HEK293T (cell line): Measurements from ENCODE around the gene MACROD1.

Experiments
- CTCF ChIA-PET: fragments of 350-600 bp; formaldehyde crosslinking; extraction: SDS; loops from one replicate; lab custom pipeline; 2021; ENCODE audit warnings: antibody characterized with exemption, inconsistent platforms; lab: Yijun Ruan, JAX
- POLR2A ChIA-PET: fragments of 350-600 bp; formaldehyde crosslinking; extraction: SDS; loops from one replicate; lab custom pipeline; 2020; ENCODE audit warnings: antibody characterized with exemption, inconsistent platforms; lab: Yijun Ruan, JAX
- DNase-seq: peaks from one replicate; pipeline ENCODE4 v3.0.0; 2012; ENCODE audit warnings: mixed read lengths; ENCODE audit errors: extremely low spot score
- ARNT ChIP-seq: fragments of 450-650 bp; IDR thresholded peaks from 2 replicates; pipeline ENCODE4 v1.6.1; 2017; ENCODE audit warnings: mild to moderate bottlenecking
- BHLHE40 ChIP-seq: fragments of 450-650 bp; IDR thresholded peaks from 2 replicates; pipeline ENCODE4 v1.6.1; 2016; ENCODE audit warnings: mild to moderate bottlenecking, moderate library complexity, borderline replicate concordance
- CTBP1 ChIP-seq: fragments of 450-650 bp; IDR thresholded peaks from 2 replicates; pipeline ENCODE4 v1.6.1; 2016; ENCODE audit warnings: borderline replicate concordance
- ELF4 ChIP-seq: fragments of 450-650 bp; IDR thresholded peaks from 2 replicates; pipeline ENCODE4 v1.6.1; 2017; ENCODE audit warnings: antibody characterized with exemption
- FOXA1 ChIP-seq: fragments of 450-650 bp; IDR thresholded peaks from 2 replicates; pipeline ENCODE4 v1.6.1; 2016; ENCODE audit warnings: mild to moderate bottlenecking
- FOXK2 ChIP-seq: fragments of 450-650 bp; IDR thresholded peaks from 2 replicates; pipeline ENCODE4 v1.6.1; 2016; ENCODE audit warnings: mild to moderate bottlenecking
- FOXM1 ChIP-seq: fragments of 450-650 bp; IDR thresholded peaks from 2 replicates; pipeline ENCODE4 v1.6.1; 2017; ENCODE audit warnings: mild to moderate bottlenecking, borderline replicate concordance
- HDGF ChIP-seq: fragments of 450-650 bp; IDR thresholded peaks from 2 replicates; pipeline ENCODE4 v1.6.1; 2017; ENCODE audit warnings: antibody characterized with exemption, borderline replicate concordance
- L3MBTL2 ChIP-seq: fragments of 450-650 bp; conservative IDR thresholded peaks from 2 replicates; pipeline ENCODE4 v1.6.1; 2016; ENCODE audit warnings: mild to moderate bottlenecking
- LEF1 ChIP-seq: fragments of 450-650 bp; IDR thresholded peaks from 2 replicates; pipeline ENCODE4 v1.6.1; 2017; ENCODE audit warnings: mild to moderate bottlenecking, borderline replicate concordance
- NFRKB ChIP-seq: fragments of 450-650 bp; IDR thresholded peaks from 2 replicates; pipeline ENCODE4 v1.6.1; 2016; ENCODE audit warnings: mild to moderate bottlenecking, moderate library complexity
- SP1 ChIP-seq: fragments of 450-650 bp; IDR thresholded peaks from 2 replicates; pipeline ENCODE4 v1.6.1; 2017
- SUZ12 ChIP-seq: fragments of 450-650 bp; IDR thresholded peaks from 2 replicates; pipeline ENCODE4 v1.6.1; 2016; ENCODE audit warnings: mild to moderate bottlenecking
- TARDBP ChIP-seq: fragments of 450-650 bp; IDR thresholded peaks from 2 replicates; pipeline ENCODE4 v1.6.1; 2016
- ZNF384 ChIP-seq: fragments of 450-650 bp; IDR thresholded peaks from 2 replicates; pipeline ENCODE4 v1.6.1; 2016
- TF ChIP-seq, protein P1 (sequence below): fragments of 450-650 bp; IDR thresholded peaks from 2 replicates; pipeline ENCODE4 v1.6.1; 2016

The MACROD1 gene

DNA sequence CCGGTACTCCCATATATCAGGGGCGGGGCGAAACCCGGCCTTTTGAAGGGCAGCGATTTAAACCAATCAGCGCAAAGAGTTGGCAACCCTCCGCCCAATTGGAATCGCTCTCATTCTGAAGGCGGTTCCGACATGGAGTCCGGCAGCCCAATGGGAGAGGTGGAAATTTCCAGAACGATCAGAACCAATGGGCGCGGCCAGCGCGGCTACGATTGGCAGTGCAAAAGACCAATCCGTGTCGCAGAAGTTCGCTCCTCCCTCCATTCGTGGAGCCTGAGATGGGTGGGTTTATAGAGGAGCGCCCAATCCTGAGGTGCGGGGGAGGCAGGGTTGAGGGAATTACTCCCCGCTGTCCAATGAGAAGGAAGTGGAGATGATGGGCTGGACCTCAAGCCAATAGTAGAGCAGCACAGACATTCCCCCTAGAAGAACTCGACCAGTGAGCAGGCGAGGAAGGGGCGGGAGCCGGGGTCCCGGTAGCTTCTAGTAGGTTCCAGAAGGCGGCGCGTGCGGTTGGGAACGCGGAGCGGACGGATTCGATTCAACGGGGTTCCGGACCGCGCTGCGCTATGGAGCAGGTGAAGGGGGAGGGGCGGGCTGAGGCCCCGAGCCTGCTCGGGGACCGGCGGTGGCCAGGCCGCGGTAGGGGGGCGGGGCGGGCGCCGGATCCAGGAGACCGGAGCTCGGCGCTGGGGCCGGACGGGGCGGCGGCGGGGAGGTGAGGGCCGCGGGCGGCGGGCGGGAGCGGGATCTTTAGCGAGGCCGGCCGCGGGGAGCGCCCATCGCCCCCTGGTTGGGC lies 20.0 kb upstream of the MACROD1 start, which contains the start of gene STIP1:
Gene STIP1, plus strand, starts transcription at position 479 of the 799 bp plus-strand sequence. Its CDS starts 91 bp downstream, at position 570.
- ChIA-PET CTCF (interaction anchor here (2.2 kb wide), 1 partner anchor 19 kb away, joined by 18 read pairs; no protein-coding TSS in a partner anchor), POLR2A (interaction anchor here (0.7 to 2.5 kb wide), 28 partner anchors 10 to 320 kb away, joined by 3 to 27 read pairs (median 6); partner anchors contain the start of genes COX8A, FERMT3, MACROD1 and NUDT22)
- TF ChIP-seq SP1: no peak
- peak; percentile 73 for TF ChIP-seq L3MBTL2
- peak; percentile 90 for TF ChIP-seq ARNT
- no peak for TF ChIP-seq NFRKB
- TF ChIP-seq FOXK2: no peak
- TF ChIP-seq, protein P1, sequence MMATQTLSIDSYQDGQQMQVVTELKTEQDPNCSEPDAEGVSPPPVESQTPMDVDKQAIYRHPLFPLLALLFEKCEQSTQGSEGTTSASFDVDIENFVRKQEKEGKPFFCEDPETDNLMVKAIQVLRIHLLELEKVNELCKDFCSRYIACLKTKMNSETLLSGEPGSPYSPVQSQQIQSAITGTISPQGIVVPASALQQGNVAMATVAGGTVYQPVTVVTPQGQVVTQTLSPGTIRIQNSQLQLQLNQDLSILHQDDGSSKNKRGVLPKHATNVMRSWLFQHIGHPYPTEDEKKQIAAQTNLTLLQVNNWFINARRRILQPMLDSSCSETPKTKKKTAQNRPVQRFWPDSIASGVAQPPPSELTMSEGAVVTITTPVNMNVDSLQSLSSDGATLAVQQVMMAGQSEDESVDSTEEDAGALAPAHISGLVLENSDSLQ: peak; percentile 100
- DNase-seq: peak; percentile 94

DNA sequence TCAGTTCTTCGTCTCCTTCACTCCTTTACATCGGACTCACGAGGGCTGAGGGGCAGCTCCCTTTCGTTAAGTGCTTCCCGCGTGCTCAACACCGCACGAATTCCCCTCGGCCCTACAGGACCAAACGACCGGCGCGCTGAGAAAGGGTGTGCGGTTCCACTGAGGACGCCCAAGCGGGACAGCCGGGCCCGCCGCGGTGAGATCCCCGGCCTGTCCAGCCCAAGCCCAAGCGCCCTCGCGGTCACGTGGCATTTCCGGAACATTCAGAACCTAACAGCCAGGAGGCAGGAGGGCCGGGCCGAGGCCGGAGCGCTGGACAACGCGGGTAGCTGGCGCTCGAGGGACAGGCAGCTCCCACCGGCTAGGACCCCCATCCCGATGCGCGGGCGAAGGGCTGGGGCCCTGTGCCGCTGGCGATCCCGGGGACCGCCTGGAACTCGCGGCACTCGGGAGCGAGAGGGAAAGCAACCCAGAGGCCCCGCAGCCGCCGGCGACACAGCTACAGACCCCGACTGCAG lies 19.3 kb upstream of the MACROD1 start:
- TF ChIP-seq FOXK2: no peak
- no peak for TF ChIP-seq NFRKB
- no peak for TF ChIP-seq SUZ12
- TF ChIP-seq FOXA1: no peak
- peak; percentile 49; the same call in 1 of the 2 replicates for TF ChIP-seq LEF1
- TF ChIP-seq L3MBTL2: peak; percentile 97
- TF ChIP-seq, protein P1: no peak
- TF ChIP-seq ZNF384: no peak
- TF ChIP-seq CTBP1: no peak
- TF ChIP-seq TARDBP: no peak
- TF ChIP-seq ELF4: peak; percentile 74
- no peak for TF ChIP-seq ARNT
- no peak for TF ChIP-seq HDGF
- TF ChIP-seq FOXM1: no peak
- TF ChIP-seq SP1: no peak
- no peak for TF ChIP-seq BHLHE40
- ChIA-PET CTCF (interaction anchor here (2.2 kb wide), 1 partner anchor 20 kb away, joined by 18 read pairs; no protein-coding TSS in a partner anchor), POLR2A (interaction anchor here (0.6 to 2.5 kb wide), 37 partner anchors 9 to 319 kb away, joined by 3 to 27 read pairs (median 4); partner anchors contain the start of genes COX8A, DNAJC4, FERMT3 and MACROD1)
- DNase-seq: no peak

DNA sequence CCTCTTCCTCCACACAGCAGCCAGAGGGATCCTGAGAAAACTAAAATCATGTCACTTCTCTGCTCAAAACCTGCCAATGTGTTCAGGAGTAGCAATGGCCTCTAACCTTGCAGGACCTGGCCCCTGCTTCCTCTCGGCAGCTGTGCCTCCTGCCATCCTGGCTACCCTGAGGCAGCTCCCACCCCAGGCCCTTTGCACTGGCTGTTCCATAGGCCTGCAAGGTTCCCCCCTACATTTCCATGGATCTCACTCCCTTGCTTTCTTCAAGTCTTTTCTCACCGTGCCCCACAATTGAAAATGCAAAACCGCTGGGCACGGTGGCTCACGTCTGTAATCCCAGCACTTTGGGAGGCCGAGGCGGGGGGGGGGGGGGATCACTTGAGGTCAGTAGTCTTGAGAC lies 18.0 kb upstream of the MACROD1 start:
- DNase-seq: no peak
- POLR2A ChIA-PET: interaction anchor here (1.2 to 2.5 kb wide), 5 partner anchors 9 to 85 kb away, joined by 3 to 27 read pairs (median 4); partner anchors contain the start of gene MACROD1
- TF ChIP-seq FOXA1 (no peak), HDGF (no peak)
- CTCF ChIA-PET: no interaction called here

DNA sequence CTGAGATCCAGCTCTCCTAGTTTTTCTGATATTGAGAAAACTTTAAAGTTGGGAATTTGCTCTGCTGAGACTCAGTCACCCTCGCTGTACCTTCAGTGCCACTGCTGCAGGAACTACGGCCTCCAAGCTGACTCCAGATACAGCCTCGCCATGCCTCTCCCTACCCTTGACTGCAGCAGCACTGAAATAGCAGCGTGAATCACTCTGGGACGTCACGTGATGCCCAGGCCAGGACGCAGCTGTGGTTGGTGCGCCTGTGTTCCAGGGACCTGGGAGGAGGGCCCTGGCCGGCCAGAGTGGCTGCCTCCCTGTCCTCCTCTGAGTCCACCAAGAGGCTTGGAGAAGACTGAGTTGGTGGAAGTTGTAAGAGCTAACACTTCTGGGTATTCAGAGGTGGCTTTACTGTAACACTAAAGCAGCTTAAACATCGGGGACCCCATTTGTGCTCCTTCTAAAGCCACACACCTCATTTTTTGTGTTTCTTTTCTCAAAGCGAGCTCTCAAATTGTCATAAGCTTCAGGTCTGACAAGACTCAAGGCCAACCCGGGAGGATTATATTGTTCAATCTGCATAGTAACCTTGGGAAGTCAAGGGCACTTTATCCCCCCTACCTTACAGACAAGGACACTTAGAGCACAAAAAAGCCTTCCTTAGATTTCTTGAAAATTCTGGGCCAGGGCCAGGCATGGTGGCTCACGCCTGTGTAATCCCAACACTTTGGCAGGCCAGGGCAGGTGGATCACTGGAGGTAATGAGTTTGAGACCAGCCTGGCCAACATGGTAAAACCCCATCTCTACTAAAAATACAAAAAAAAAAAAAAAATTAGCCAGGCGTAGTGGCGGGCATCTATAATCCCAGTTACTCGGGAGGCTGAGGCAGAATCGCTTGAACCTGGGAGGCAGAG lies 15.8 kb upstream of the MACROD1 start:
- DNase-seq: peak; percentile 79
- CTCF ChIA-PET: interaction anchor here (0.6 to 0.7 kb wide), 2 partner anchors 68 to 143 kb away, joined by 3 read pairs; no protein-coding TSS in a partner anchor
- POLR2A ChIA-PET: interaction anchor here (0.7 to 2.6 kb wide), 10 partner anchors 12 to 136 kb away, joined by 3 to 20 read pairs (median 4); partner anchors contain the start of genes MACROD1, NUDT22, PRDX5 and TRPT1
- TF ChIP-seq SUZ12 (no peak), FOXK2 (no peak), HDGF (no peak), LEF1 (no peak), ARNT (no peak), L3MBTL2 (peak; percentile 58), FOXA1 (no peak), SP1 (no peak)

DNA sequence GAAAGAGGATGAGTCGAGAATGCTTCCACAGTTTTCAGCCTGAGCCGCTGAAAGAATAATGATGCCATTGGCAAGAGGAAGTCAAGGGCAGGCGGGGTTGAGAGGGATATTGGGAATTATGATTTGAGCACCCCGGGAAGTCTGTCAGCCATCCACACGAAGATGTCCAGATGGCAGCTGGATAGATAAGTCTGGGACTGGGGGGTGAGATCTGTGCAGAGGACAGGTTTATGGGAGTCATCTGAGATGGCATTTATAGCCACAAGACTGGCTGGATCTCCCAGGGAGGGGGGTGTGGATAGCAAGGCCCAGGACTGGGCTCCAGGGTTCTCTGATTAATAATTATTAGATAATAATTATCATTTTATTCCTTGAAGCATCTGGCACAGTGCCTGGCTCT lies 15.0 kb upstream of the MACROD1 start:
- DNase-seq: no peak
- TF ChIP-seq ARNT (no peak), FOXK2 (no peak), NFRKB (no peak), TARDBP (no peak), SUZ12 (no peak), L3MBTL2 (no peak), ELF4 (no peak), FOXA1 (no peak), LEF1 (no peak), ZNF384 (no peak)
- TF ChIP-seq, protein P1: no peak
- ChIA-PET CTCF (no interaction called here), POLR2A (interaction anchor here (1.1 to 2.6 kb wide), 6 partner anchors 14 to 89 kb away, joined by 3 to 20 read pairs (median 4); partner anchors contain the start of gene MACROD1)
